CD4-positive, alpha-beta T cell treated with Interleukin-12 subunit alpha and Interleukin-12 subunit beta, for 1 hour (primary cell): ENCODE results near the gene TBC1D24.
"Not testable (repeated sequence)": the region's sequence is repeated elsewhere in the genome, so short reads cannot be mapped to it uniquely, and the experiment has no call there.

Experiments used
- DNase-seq: peaks from one replicate; pipeline ENCODE4 v3.0.0-alpha.2; 2020

TBC1D24 gene

DNA sequence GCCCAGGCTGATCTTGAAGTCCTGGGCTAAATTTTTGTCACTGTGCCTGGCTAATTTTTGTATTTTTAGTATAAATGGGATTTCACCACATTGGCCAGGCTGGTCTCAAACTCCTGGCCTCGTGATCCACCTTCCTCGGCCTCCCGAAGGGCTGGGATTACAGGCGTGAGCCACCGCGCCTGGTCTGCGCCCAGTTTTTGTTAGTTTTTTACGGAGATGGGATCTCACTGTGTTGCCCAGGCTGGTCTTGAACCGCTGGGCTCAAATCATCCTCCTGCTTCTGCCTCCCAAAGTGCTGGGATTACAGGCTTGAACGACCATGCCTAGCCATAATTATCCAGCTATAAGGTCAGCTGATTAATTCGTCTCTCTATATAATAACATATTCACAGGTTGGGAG, 59.0 kb downstream of the TBC1D24 start:
- DNase-seq: no peak

DNA sequence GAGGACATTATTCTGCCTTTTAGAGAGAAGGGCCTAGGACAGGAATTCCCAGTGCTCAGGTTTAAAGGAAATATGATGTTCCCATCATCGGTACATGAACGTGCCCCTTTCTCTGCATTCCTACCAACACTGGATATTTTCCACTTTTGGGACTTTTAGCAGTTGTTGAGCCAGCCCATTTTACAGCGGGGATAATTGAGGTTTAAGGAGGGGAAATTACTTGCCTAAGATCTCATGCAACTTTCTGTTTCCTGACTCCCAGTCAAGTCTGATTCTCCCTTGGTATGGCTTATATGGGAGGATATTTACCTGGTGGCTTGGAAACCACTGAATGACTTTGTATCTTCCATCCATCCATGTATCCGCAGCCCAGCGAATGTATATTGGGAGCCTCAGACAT, 59.4 kb downstream of the TBC1D24 start:
- not testable (repeated sequence) for DNase-seq

DNA sequence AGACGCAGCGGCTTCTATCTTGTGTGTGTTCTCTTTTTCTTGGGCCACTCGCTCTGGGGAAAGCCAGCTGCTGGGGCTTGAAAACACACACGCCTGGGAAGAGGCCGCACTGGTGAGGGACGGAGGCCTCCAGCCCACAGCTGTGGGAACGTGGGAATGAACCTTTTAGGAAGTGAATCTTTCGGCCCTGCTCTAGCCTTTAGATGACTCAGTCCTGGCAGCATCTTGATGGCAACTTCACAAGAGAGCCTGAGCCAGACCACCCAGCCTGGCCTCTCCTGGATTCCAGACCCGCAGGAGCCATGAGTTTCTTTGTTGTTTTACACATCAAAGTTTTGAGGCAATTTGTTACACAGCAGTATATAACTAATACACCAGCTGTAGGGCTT, 60.7 kb downstream of the TBC1D24 start:
- DNase-seq: no peak

- peak; percentile 97 for DNase-seq
Observed at GRCh38 chr16:2537451-2538379, 62.8 kb downstream of the TBC1D24 start, which contains the start of gene PDPK1. Gene PDPK1, plus strand, starts transcription at chr16:2538021. Its CDS starts 92 bp downstream, at chr16:2538113.

DNA sequence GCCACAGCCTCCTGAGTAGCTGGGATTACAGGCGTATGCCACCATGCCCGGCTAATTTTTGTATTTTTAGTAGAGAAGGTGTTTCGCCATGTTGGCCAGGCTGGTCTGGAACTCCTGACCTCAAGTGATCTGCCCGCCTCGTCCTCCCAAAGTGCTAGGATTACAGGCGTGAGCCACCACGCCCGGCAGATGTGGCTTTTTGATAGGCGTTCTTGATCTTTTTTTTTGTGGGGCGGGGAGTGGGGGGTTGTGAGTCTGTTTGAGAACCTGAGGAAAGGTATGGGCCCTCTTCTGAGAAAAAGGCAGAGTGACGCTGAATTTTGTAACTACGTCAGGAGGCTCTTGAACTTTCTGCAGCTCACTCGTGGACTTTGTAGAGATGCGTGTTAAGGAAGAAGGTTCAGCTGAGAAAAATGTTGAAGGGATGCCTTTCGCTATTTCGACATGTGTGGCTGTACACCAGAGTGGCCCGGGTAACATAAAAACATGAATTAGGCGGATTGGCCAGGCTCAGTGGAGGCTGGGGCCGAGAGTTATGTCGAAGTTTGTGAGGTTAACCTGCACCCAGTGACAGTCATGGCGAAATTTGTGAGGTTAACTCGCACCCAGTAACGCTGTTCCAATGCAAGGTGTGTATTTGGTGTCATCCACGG, 64.4 kb downstream of the TBC1D24 start:
- not testable (repeated sequence) for DNase-seq

- peak; percentile 49 for DNase-seq
Observed at GRCh38 chr16:2539845-2540458, 65.0 kb downstream of the TBC1D24 start.

- not testable (repeated sequence) for DNase-seq
Observed at GRCh38 chr16:2540912-2541311, 66.0 kb downstream of the TBC1D24 start.

DNA sequence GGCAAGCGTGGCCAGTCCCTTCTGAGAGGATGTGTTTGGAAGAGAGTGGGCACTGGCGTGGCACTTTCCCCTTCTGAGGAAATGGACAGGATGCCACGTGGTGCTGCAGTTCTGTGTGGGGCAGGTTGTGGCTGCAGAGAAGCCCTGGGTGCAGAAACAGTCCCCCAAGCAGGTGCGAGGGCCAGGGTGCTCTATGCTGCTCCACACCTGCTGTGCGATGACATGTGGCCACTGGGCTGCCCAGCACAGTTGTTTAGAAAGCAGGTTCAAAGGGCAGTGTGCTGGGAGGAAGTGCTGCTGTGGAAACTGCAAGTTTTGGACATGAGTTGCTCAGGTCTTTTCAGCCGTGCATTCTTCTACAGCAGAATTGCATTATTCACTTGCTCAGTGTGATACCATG, 66.5 kb downstream of the TBC1D24 start:
- DNase-seq: not testable (repeated sequence)

GRCh38 chr16:2543771-2544170, 68.8 kb downstream of the TBC1D24 start:
- DNase-seq: not testable (repeated sequence)

DNA sequence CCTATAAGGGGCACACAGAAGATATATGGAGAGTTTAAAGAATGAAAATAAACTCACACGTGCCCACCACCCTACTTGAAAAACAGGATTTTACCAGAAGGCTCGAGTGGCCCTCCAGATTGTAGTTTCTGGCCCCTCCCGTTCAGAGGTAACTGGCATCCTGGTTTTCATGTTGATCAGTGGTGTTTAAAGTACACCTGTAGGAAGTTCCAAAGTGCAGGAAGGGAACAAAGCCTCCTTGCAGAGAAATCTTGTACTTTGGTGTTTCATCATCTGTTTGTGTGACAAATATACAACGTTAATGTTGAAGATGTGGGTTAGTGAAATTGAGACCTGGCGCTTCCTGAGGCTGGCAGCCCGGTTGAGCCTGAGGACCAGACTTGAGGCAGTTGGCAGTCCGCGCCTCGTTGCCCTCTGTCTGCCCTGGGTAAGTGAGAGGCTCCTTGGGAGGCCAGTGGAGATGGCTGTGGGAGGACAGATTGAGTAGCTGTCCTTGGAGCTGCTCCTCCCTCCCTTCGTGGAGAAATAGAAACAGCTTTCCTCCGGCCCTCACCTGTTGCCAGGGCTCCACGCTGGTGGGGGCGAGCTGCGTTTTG, 75.5 kb downstream of the TBC1D24 start:
- DNase-seq: not testable (repeated sequence)

DNA sequence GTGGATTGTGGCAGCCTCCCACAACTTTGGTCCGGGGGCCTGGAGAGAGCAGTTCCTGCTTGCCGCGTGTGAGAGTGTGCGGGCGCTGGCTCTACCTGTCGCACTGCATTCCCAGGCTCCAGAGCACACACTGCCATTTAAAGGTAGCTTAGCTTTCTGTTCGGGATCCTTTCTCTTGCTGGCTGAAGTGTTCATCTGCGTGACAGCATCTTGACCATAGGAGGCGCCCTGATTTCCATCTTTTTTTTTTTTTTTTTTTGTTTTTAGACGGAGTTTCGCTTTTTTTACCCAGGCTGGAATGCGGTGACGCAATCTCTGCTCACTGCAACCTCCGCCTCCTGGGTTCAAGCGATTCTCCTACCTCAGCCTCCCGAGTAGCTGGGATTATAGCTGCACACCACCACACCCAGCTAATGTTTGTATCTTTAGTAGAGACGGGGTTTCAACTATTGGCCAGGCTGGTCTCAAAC, 76.5 kb downstream of the TBC1D24 start:
- not testable (repeated sequence) for DNase-seq

- DNase-seq: not testable (repeated sequence)
Observed at GRCh38 chr16:2554709-2555425, 79.9 kb downstream of the TBC1D24 start.
